Esophagus muscularis mucosa (tissue), 3 donors: Measurements from ENCODE around the gene REG3A.

ENCODE experiments used
- CTCF ChIP-seq, 3 experiments: fragments of 200-600 bp in 2 of 3; fragments of 450-650 bp in 1 of 3; sonication (generic) in 2 of 3; IDR thresholded peaks; one replicate each; pipeline ENCODE4 v1.5.1; 2017 to 2019; ENCODE audit warnings: antibody characterized with exemption in 3 of 3, mild to moderate bottlenecking in 2 of 3, moderate library complexity in 1 of 3
- POLR2A ChIP-seq: fragments of 450-650 bp; IDR thresholded peaks from one replicate; pipeline ENCODE4 v1.6.1; 2017; ENCODE audit warnings: antibody characterized with exemption, moderate library complexity, mild to moderate bottlenecking, low read depth
- POLR2AphosphoS5 ChIP-seq, 2 donors: sonication (generic); formaldehyde crosslinking; IDR thresholded peaks; one replicate each; pipeline ENCODE4 v1.6.1; 2017; ENCODE audit warnings: antibody characterized with exemption in 2 of 2

GRCh38 chr2:79129804-79130203 is 29.7 kb downstream of the REG3A start:
- TF ChIP-seq CTCF (IDR thresholded peaks at IDR 0.05) (no peak), POLR2AphosphoS5 (IDR thresholded peaks at IDR 0.05) (no peak), POLR2A (no peak)
